ES-I3 (cell line): ENCODE measurements around the gene RCAN2.
"Not testable (repeated sequence)": the region's sequence is repeated elsewhere in the genome, so short reads cannot be mapped to it uniquely, and the experiment has no call there.

Experiments used
- H3K36me3 ChIP-seq: 2 replicates; pipeline ENCODE4 v1.6.1; 2013; ENCODE audit warnings: mild to moderate bottlenecking, low read length, control low read depth, moderate library complexity; ENCODE audit not compliant: insufficient read depth
- H3K4me1 ChIP-seq: 2 replicates; pipeline ENCODE4 v1.6.1; 2013; ENCODE audit warnings: mild to moderate bottlenecking, control low read depth, low read length; ENCODE audit not compliant: insufficient read depth
- H3K9ac ChIP-seq: 2 replicates; pipeline ENCODE4 v1.6.1; 2013; ENCODE audit warnings: low read depth, mild to moderate bottlenecking, low read length, moderate library complexity
- H3K9me3 ChIP-seq: 2 replicates; pipeline ENCODE4 v1.6.1; 2013; ENCODE audit warnings: mild to moderate bottlenecking, low read length, moderate library complexity; ENCODE audit not compliant: control insufficient read depth, insufficient read depth

RCAN2 gene

GRCh38 chr6:46333481-46333880 is 157.8 kb downstream of the RCAN2 start:
- Histone ChIP-seq H3K9me3 (no peaks in the 10 kb centered on the region), H3K4me1 (peaks cover 5% of the 10 kb centered on the region; the same call in 1 of the 2 replicates), H3K9ac (no peak overlapping the region), H3K36me3 (no peaks in the 10 kb centered on the region)

GRCh38 chr6:46332448-46332847 is 158.8 kb downstream of the RCAN2 start:
- H3K9me3 ChIP-seq, H3K36me3 ChIP-seq, H3K9ac ChIP-seq, H3K4me1 ChIP-seq: not testable (repeated sequence)

GRCh38 chr6:46331461-46331860 is 159.8 kb downstream of the RCAN2 start:
- no peak overlapping the region for H3K9ac ChIP-seq
- H3K36me3 ChIP-seq: no peaks in the 10 kb centered on the region
- H3K9me3 ChIP-seq: no peaks in the 10 kb centered on the region
- 0 out of 2 replicates have a peak, but pooled peaks cover 3% of the 10 kb centered on the region for H3K4me1 ChIP-seq

GRCh38 chr6:46329568-46329967 is 161.7 kb downstream of the RCAN2 start:
- Histone ChIP-seq H3K36me3 (no peaks in the 10 kb centered on the region), H3K9me3 (no peaks in the 10 kb centered on the region), H3K4me1 (0 out of 2 replicates have a peak, but pooled peaks cover 3% of the 10 kb centered on the region), H3K9ac (no peak overlapping the region)

- Histone ChIP-seq H3K36me3 (no peaks in the 10 kb centered on the region), H3K9me3 (no peaks in the 10 kb centered on the region), H3K4me1 (no peaks in the 10 kb centered on the region), H3K9ac (no peak overlapping the region)
Measured at GRCh38 chr6:46327779-46328178, 163.5 kb downstream of the RCAN2 start.

- Histone ChIP-seq H3K4me1 (no peaks in the 10 kb centered on the region), H3K9ac (no peak overlapping the region), H3K36me3 (no peaks in the 10 kb centered on the region), H3K9me3 (no peaks in the 10 kb centered on the region)
Measured at GRCh38 chr6:46325561-46326530, 165.4 kb downstream of the RCAN2 start.

- no peaks in the 10 kb centered on the region for H3K36me3 ChIP-seq
- no peaks in the 10 kb centered on the region for H3K9me3 ChIP-seq
- H3K9ac ChIP-seq: no peak overlapping the region
- no peaks in the 10 kb centered on the region for H3K4me1 ChIP-seq
Measured at GRCh38 chr6:46324706-46325105, 166.5 kb downstream of the RCAN2 start.

- Histone ChIP-seq H3K9me3 (no peaks in the 10 kb centered on the region), H3K4me1 (no peaks in the 10 kb centered on the region), H3K36me3 (no peaks in the 10 kb centered on the region)
Measured at GRCh38 chr6:46323966-46324622, 167.2 kb downstream of the RCAN2 start.

GRCh38 chr6:46323312-46323965 is 167.8 kb downstream of the RCAN2 start:
- no peaks in the 10 kb centered on the region for H3K36me3 ChIP-seq
- H3K9ac ChIP-seq: no peak overlapping the region
- no peaks in the 10 kb centered on the region for H3K4me1 ChIP-seq
- no peaks in the 10 kb centered on the region for H3K9me3 ChIP-seq

More at GRCh38 chr6:46323966-46324622, 167.2 kb downstream of the RCAN2 start:
- H3K9ac ChIP-seq: no peak overlapping the region

GRCh38 chr6:46320505-46320904 is 170.7 kb downstream of the RCAN2 start:
- no peak overlapping the region for H3K9ac ChIP-seq
- H3K4me1 ChIP-seq: 0 out of 2 replicates have a peak, but pooled peaks cover 3% of the 10 kb centered on the region
- no peaks in the 10 kb centered on the region for H3K9me3 ChIP-seq

GRCh38 chr6:46315589-46315988 is 175.7 kb downstream of the RCAN2 start:
- H3K4me1 ChIP-seq: 0 out of 2 replicates have a peak, but pooled peaks cover 5% of the 10 kb centered on the region

More at GRCh38 chr6:46320505-46320904, 170.7 kb downstream of the RCAN2 start:
- H3K36me3 ChIP-seq: no peaks in the 10 kb centered on the region

GRCh38 chr6:46312654-46313053 is 178.6 kb downstream of the RCAN2 start:
- H3K36me3 ChIP-seq: no peaks in the 10 kb centered on the region
- no peak overlapping the region for H3K9ac ChIP-seq
- no peaks in the 10 kb centered on the region for H3K9me3 ChIP-seq
- H3K4me1 ChIP-seq: 0 out of 2 replicates have a peak, but pooled peaks cover 5% of the 10 kb centered on the region

More at GRCh38 chr6:46315589-46315988, 175.7 kb downstream of the RCAN2 start:
- H3K9ac ChIP-seq: no peak overlapping the region
- H3K9me3 ChIP-seq: no peaks in the 10 kb centered on the region
- H3K36me3 ChIP-seq: no peaks in the 10 kb centered on the region

- Histone ChIP-seq H3K4me1 (no peaks in the 10 kb centered on the region), H3K36me3 (no peaks in the 10 kb centered on the region), H3K9me3 (no peaks in the 10 kb centered on the region), H3K9ac (no peak overlapping the region)
Measured at GRCh38 chr6:46310196-46310595, 181.1 kb downstream of the RCAN2 start.

- Histone ChIP-seq H3K9me3 (no peaks in the 10 kb centered on the region), H3K4me1 (no peaks in the 10 kb centered on the region), H3K9ac (no peak overlapping the region), H3K36me3 (no peaks in the 10 kb centered on the region)
Measured at GRCh38 chr6:46306431-46306830, 184.8 kb downstream of the RCAN2 start.
